Left ventricle myocardium inferior (tissue), 1 donor: ENCODE data around the gene LAMC3. TPM values are rescaled to one million over a fixed set of nuclear protein-coding genes. Genes with fewer than 3 reads are reported as not detected.

Experiments
- DNase-seq: peaks from one replicate; pipeline ENCODE4 v3.0.0-alpha.2; 2020
- H3K27ac ChIP-seq: fragments of 200-600 bp; replicated peaks from 2 replicates; pipeline ENCODE4 v1.8.0; 2021
- H3K27me3 ChIP-seq: fragments of 200-600 bp; 2 replicates; pipeline ENCODE4 v1.8.0; 2021; ENCODE audit warnings: low read depth
- H3K36me3 ChIP-seq: fragments of 200-600 bp; 2 replicates; pipeline ENCODE4 v1.8.0; 2021
- H3K4me1 ChIP-seq: fragments of 200-600 bp; 2 replicates; pipeline ENCODE4 v1.8.0; 2021
- H3K4me3 ChIP-seq: fragments of 200-600 bp; 2 replicates; pipeline ENCODE4 v1.8.0; 2021; ENCODE audit warnings: mild to moderate bottlenecking, moderate library complexity
- H3K9me3 ChIP-seq: fragments of 200-600 bp; replicated peaks from 2 replicates; pipeline ENCODE4 v1.8.0; 2021
- CTCF ChIP-seq: fragments of 200-600 bp; IDR thresholded peaks from 2 replicates; pipeline ENCODE4 v1.8.0; 2021; ENCODE audit warnings: antibody characterized with exemption, mild to moderate bottlenecking, borderline replicate concordance
- intact Hi-C: fragments of 100-400 bp; cut with micrococcal nuclease; formaldehyde crosslinking; loops from one replicate; pipeline ENCODE4 v1.11.0; 2022
- total RNA-seq: library from RNA; stranded (reverse); fragmentation: NEBNext Ultra II Directional; extraction: Animal tissue kit (Norgen Biotek cat#: 25700); gene quantifications from one replicate; pipeline ENCODE4 v1.2.1, GENCODE V29; 2021
- donor health status: DM: no; HTN: yes; CAD: no; lungs with severe emphysema.

Gene LAMC3
- total RNA-seq, 1 donor from 2014 or later: 0.66 TPM

DNA sequence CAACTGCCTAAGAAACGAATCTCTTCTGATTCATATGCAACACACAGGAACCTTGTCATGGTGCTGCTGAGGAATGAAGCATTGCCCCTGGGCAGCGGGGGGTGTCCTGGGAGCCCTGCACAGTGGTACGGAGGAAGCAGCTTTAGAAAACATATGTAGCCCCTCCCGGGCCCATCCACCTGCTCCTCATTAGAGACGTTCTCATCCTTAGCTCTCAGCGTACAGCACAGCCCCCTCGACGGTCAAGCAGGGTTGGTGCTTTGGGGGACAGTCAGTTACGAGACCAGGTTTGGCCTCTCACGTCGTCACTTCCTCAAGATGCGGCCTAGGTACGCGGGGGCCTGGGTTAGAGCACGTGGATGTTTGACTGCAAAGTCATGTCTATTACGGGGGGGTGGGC, 28.4 kb upstream of the LAMC3 start:
- H3K9me3 ChIP-seq: no peaks in the 10 kb centered on the region
- intact Hi-C loops: no loop called here
- H3K27me3 ChIP-seq: peaks cover 20% of the 10 kb centered on the region
- DNase-seq: no peak
- H3K27ac ChIP-seq: no peak overlapping the region
- no peak overlapping the region for H3K4me3 ChIP-seq
- peaks cover 8% of the 10 kb centered on the region for H3K4me1 ChIP-seq
- H3K36me3 ChIP-seq: no peaks in the 10 kb centered on the region
- TF ChIP-seq CTCF: no peak

- no peak overlapping the region for H3K27ac ChIP-seq
- no peaks in the 10 kb centered on the region for H3K9me3 ChIP-seq
- H3K4me3 ChIP-seq: no peak overlapping the region
- H3K4me1 ChIP-seq: peaks cover 8% of the 10 kb centered on the region
- DNase-seq: no peak
- peaks cover 22% of the 10 kb centered on the region for H3K27me3 ChIP-seq
- TF ChIP-seq CTCF: no peak
- intact Hi-C loops: no loop called here
- H3K36me3 ChIP-seq: no peaks in the 10 kb centered on the region
These were observed 27.8 kb upstream of the LAMC3 start for GRCh38 chr9:130981002-130981755.

DNA sequence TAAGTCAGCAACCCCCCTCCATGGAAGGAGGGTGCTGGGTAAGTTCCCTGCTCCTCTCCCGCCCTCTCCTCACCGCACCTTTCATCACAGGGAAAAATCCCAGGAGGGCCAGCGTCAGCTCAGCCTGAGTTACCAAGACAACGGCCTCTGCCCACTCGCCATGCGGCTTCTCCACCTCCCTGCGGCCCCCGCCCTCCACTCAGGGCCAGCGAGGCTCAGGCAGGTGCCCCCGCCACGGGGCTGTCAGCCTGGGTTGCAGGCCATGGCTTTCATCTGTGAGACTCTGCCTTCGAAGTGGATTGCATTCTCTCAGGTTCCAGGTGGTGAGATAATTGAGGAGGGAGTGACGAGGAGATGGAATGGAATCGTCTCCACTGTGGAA, 27.2 kb upstream of the LAMC3 start:
- DNase-seq: no peak
- Histone ChIP-seq H3K9me3 (no peaks in the 10 kb centered on the region), H3K4me1 (peaks cover 8% of the 10 kb centered on the region), H3K36me3 (no peaks in the 10 kb centered on the region), H3K27ac (no peak overlapping the region), H3K4me3 (no peak overlapping the region), H3K27me3 (peaks cover 28% of the 10 kb centered on the region)
- no peak for TF ChIP-seq CTCF
- intact Hi-C loops: no loop called here

GRCh38 chr9:130982636-130983358, 26.2 kb upstream of the LAMC3 start:
- intact Hi-C loops: no loop called here
- Histone ChIP-seq H3K27ac (no peak overlapping the region), H3K4me3 (no peak overlapping the region), H3K4me1 (peaks cover 6% of the 10 kb centered on the region), H3K9me3 (no peaks in the 10 kb centered on the region), H3K27me3 (peaks cover 36% of the 10 kb centered on the region), H3K36me3 (no peaks in the 10 kb centered on the region)
- TF ChIP-seq CTCF: no peak
- DNase-seq: no peak

DNA sequence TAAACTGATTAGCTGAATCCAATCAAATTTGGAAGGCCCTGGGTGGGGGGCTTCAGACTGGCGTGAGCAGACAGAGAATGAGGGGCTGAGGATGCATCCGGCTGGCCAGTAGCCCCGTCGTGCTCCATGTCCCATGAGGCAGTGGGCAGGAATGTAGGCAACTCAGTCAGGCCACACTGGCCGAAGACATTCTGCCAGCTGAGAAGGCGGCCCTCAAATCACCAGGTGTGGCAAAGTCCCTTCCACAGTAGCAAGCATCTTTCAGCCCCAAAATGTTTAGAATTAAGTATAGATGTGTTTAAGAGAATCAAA, 25.7 kb upstream of the LAMC3 start:
- Histone ChIP-seq H3K4me3 (no peak overlapping the region), H3K9me3 (no peaks in the 10 kb centered on the region), H3K4me1 (peaks cover 1% of the 10 kb centered on the region), H3K36me3 (no peaks in the 10 kb centered on the region), H3K27me3 (peaks cover 42% of the 10 kb centered on the region), H3K27ac (no peak overlapping the region)
- no peak for DNase-seq
- intact Hi-C loops: no loop called here
- TF ChIP-seq CTCF: no peak
